KOPT-K1 (cell line): Measurements from ENCODE around the gene LSAMP.

Experiments used
- H3K27ac ChIP-seq: fragments of 200-600 bp; sonication (generic); 2 replicates; pipeline ENCODE4 v1.5.1; 2016; ENCODE audit warnings: antibody characterized with exemption, mild to moderate bottlenecking, low read depth, low read length; ENCODE audit not compliant: poor library complexity, severe bottlenecking
- H3K36me3 ChIP-seq: fragments of 200-600 bp; sonication (generic); 2 replicates; pipeline ENCODE4 v1.5.1; 2017; ENCODE audit warnings: antibody characterized with exemption, mild to moderate bottlenecking, low read length, moderate library complexity; ENCODE audit not compliant: insufficient read depth
- H3K9me3 ChIP-seq: fragments of 200-600 bp; sonication (generic); 2 replicates; pipeline ENCODE4 v1.5.1; 2017; ENCODE audit warnings: antibody characterized with exemption, low read length, mild to moderate bottlenecking; ENCODE audit not compliant: insufficient read depth, poor library complexity, severe bottlenecking

Gene LSAMP

GRCh38 chr3:116405231-116405630, 40.1 kb downstream of the LSAMP start:
- Histone ChIP-seq H3K9me3 (no peaks in the 10 kb centered on the region), H3K36me3 (no peaks in the 10 kb centered on the region), H3K27ac (no peak overlapping the region)

DNA sequence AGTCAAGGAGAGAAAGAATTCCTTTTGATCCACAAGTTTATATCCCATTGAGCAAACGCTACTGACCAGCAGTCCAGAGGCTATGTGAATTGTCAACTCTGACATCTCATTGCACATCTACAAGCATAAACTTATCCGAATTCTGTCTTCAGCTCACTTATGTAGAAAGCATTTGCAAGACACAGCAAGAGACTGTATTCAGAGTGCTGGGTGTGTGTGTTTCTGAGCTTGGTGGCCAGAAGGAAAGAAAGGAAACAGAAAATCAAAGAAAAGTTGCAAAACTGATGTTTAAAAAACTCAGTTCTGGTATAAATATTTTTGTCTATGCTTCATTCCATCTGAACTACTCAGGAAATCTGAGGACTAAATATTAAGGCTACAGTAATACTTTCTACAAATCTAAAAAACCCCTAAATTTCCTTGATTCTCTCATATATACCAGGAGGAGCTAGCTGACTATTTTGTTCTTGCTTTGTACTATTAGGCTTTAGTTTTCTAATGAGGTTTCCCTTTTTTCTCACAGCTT, 45.5 kb downstream of the LSAMP start:
- Histone ChIP-seq H3K36me3 (no peaks in the 10 kb centered on the region), H3K9me3 (no peaks in the 10 kb centered on the region), H3K27ac (no peak overlapping the region)

GRCh38 chr3:116394365-116394764, 50.9 kb downstream of the LSAMP start:
- Histone ChIP-seq H3K36me3 (no peaks in the 10 kb centered on the region), H3K9me3 (peaks cover 20% of the 10 kb centered on the region), H3K27ac (no peak overlapping the region)

GRCh38 chr3:116393199-116393598, 52.1 kb downstream of the LSAMP start:
- Histone ChIP-seq H3K9me3 (peaks cover 20% of the 10 kb centered on the region), H3K36me3 (no peaks in the 10 kb centered on the region), H3K27ac (no peak overlapping the region)

- Histone ChIP-seq H3K36me3 (no peaks in the 10 kb centered on the region), H3K27ac (no peak overlapping the region), H3K9me3 (peaks cover 20% of the 10 kb centered on the region)
Measured at GRCh38 chr3:116392291-116392690, 53.0 kb downstream of the LSAMP start.

DNA sequence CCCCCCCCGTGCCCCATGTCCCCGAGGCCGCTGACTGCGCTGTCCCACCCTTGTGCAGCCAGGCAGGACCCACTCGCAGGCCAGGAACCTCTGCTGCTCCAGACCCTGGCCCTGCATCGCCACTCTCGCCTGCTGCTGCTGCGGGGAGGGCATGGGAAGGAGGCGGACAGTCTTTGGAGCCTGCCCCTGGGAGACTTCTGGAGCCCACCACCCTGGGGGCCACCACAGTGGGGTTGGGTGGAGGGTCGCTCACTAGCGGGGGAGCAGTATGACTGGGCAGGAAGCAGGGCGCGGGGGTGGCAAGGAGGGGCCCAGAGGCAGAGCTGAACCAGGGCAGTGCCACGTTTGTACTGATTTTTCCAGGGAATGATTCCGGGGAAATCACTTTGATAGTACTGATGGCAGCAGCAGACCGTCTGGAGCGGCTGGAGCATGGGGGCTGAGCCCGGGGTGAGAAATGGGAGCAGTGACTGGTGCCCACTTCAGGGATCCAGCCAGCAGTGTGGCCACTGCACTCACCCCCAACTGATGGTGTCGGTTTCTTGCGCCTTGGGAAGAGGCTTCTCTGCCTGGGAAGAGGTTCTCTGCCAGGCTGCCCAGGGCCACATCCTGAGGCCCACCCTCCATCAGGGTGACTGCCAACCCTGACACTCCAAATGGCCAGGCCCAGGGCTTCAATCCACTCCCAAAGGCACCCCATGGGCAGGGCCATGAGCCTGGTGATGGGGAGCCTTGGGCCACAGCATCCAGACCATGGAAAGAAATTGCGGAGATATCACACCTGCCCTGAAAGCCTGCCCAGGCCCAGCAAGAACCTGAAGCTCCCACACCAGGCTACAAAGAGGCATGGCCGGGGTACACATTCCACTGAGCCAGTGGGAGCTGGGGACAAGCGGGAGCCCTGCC, 53.7 kb downstream of the LSAMP start:
- Histone ChIP-seq H3K27ac (no peak overlapping the region), H3K36me3 (no peaks in the 10 kb centered on the region), H3K9me3 (peaks cover 20% of the 10 kb centered on the region)

DNA sequence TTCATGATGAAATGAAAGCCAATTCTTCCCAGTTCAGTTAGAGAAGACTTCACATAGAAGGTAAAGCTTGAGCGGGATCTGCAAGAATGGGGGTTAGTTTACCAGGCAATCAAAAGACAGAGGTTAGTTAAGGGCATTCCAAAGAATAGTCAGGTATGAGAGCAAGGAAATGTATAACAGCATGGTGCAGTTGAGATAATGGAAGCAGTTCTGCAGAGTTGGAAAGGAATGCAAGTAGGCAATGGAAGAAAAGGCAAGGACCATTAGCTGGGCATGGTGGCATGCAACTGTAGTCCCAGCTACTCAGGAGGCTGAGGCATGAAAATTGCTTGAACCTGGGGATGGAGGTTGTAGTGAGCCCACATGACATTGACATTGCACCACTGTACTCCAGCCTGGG, 55.0 kb downstream of the LSAMP start:
- Histone ChIP-seq H3K27ac (no peak overlapping the region), H3K9me3 (peaks cover 20% of the 10 kb centered on the region)

GRCh38 chr3:116388867-116389385, 56.4 kb downstream of the LSAMP start:
- Histone ChIP-seq H3K36me3 (no peaks in the 10 kb centered on the region), H3K9me3 (peaks cover 20% of the 10 kb centered on the region), H3K27ac (no peak overlapping the region)

More for the DNA sequence above, 55.0 kb downstream of the LSAMP start:
- no peaks in the 10 kb centered on the region for H3K36me3 ChIP-seq

DNA sequence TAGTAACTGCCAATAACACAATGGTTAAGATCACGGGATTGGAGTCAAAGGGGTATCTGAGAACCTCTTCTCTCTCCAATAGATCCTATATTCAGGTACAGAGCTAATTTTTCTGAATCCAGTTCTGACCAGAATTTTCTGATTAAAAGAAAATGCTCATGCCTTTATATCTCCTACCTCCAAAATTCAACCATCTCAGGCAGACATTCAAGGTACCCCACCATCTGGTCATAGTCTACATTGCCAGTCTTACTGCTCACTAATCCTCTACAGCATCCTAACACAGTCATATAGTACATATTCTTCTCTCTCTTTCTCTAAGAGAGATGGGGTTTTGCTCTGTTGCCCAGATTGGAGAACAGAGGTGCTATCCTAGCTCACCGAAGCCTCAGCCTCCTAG, 59.1 kb downstream of the LSAMP start:
- no peak overlapping the region for H3K27ac ChIP-seq
- no peaks in the 10 kb centered on the region for H3K9me3 ChIP-seq
- no peaks in the 10 kb centered on the region for H3K36me3 ChIP-seq

- Histone ChIP-seq H3K36me3 (no peaks in the 10 kb centered on the region), H3K9me3 (no peaks in the 10 kb centered on the region), H3K27ac (no peak overlapping the region)
Measured at GRCh38 chr3:116384717-116385116, 60.6 kb downstream of the LSAMP start.

DNA sequence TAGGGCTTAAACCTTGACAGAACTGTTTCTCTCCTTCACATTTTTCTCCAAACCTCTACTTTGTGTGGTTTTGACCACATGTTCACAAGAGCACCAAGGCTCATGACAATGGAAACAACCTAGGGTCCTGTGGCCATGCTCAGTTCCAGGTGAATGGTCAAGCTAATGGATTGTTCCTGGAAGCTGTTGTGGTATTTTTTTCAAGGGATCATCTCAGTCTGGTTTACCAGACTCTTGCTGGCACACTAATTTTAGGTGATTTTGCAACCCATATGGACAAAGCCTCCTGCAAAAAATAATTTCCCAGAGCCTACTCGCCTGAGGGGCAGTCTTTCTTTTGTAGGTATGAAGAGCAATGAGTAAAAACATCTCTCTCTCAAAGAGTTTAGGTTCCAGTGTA, 67.2 kb downstream of the LSAMP start:
- Histone ChIP-seq H3K9me3 (no peaks in the 10 kb centered on the region), H3K36me3 (no peaks in the 10 kb centered on the region), H3K27ac (no peak overlapping the region)

DNA sequence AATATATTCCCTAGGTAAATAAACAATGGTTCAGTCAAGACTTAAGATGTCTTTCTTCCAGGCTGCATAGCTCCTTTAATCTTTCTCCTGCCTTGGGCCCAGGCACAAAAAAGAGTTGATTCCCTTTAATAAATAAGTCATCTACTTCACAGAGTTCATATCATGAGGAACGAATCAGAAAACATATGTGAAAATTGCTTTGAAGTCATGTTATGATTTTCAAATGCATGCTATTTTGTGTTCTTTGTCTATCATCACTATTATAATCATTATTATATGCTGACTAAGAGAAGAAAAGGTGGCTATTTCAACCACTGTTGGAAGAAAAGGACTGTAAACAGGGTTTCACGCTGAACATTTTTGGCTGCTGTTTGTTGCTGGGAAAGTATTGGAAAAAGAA, 70.4 kb downstream of the LSAMP start:
- no peaks in the 10 kb centered on the region for H3K36me3 ChIP-seq

DNA sequence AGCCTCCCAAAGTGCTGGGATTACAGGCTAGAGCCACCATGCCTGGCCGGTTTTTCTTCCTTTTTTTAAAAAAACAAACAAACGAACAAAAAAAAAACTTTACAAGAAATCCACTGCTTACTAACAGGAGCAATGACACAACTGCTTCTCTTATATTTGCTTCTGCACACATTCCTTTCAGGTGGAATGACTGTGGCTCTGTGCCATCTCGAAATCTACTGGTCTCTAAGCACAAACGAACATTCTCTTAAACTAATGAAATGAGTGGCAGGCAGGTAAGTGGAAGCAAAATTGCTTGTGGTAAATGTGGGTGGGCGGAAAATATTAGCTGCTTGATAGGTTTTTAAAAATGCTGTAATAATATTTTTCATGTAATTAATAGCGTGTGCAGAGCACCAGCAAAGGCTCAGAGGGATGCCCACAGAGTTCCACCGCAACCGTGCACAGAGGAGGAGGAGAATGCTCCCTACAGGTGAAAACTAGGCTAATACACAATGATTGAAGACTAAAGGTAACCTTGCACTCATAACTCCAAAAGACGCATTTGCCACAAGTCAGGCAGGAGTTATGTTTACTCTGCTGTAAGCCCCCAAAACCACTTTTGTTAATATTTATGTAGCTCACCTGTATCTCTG, 77.4 kb downstream of the LSAMP start:
- no peaks in the 10 kb centered on the region for H3K9me3 ChIP-seq
- no peaks in the 10 kb centered on the region for H3K36me3 ChIP-seq
- no peak overlapping the region for H3K27ac ChIP-seq

More for the DNA sequence above, 70.4 kb downstream of the LSAMP start:
- no peaks in the 10 kb centered on the region for H3K9me3 ChIP-seq
- no peak overlapping the region for H3K27ac ChIP-seq

DNA sequence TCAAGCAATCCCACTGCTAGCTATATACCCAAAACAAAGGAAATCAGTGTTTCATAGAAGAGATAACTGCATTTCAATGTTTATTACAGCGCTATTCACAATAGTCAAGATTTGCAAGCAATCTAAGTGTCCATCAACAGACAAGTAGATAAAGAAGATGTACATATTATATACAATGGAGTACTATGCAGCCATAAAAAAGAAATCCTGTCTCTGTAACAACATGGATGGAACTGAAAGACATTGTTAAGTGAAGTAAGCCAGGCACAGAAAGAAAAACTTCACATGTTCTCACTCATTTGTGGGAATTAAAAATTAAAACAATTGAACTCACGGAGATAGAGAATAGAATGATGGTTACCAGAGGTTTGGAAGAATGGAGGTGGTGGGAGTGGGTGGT, 89.2 kb downstream of the LSAMP start:
- Histone ChIP-seq H3K9me3 (no peaks in the 10 kb centered on the region), H3K27ac (no peak overlapping the region), H3K36me3 (no peaks in the 10 kb centered on the region)

GRCh38 chr3:116354382-116354781, 90.9 kb downstream of the LSAMP start:
- Histone ChIP-seq H3K36me3 (no peaks in the 10 kb centered on the region), H3K27ac (no peak overlapping the region), H3K9me3 (no peaks in the 10 kb centered on the region)
